Measurements from ENCODE around the gene C4orf50.

Gene C4orf50

DNA sequence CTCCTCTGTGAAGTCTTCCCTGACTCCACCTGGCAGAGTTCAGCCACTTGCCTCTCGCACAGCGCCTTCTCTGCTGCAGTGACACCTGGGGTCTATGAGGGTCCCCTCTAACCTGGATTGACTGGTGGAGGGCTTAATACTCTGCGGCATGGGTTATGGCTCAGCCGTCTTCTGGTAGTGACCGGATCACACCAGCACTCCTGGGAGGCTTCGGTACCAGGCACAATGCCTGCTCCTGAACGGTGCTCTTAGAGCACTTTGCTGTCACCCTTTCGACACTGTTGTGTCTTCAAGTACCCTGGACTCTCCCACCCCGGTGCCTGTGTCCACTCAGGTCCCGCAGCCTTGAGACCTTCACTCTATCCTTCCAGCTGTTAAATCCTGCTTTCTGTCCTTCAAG lies 50.0 kb downstream of the C4orf50 start:
- Mint-ChIP-seq H3K9me3 (no peaks in the 10 kb centered on the region), H3K27ac (no peak overlapping the region), H3K27me3 (no peaks in the 10 kb centered on the region), H3K36me3 (ENCODE audit: low read depth) (no peaks in the 10 kb centered on the region), H3K4me1 (no peaks in the 10 kb centered on the region), H3K4me3 (no peak overlapping the region)
- DNase-seq (no peak), ATAC-seq (no peak)

DNA sequence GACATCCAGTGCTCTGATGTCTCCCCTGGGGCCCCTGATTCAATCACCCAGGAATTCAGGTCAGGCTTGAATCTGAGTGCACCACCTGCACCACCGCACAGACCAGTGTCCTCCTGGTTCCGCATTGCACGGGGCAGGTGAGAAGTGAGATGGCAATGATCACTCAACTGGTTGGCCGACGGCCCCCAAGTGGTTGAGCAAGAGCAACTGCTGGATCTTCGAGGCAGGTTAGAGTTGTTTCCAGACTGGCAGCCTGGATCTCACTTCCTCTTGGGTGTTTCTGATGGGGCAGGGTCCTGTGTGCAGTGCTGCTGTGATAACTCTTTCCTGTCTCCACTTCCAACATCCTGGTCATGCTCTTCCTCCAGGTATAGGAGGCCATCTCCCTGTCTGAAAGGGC lies 50.4 kb downstream of the C4orf50 start:
- Mint-ChIP-seq H3K36me3 (ENCODE audit: low read depth) (no peaks in the 10 kb centered on the region), H3K4me3 (no peak overlapping the region), H3K27ac (no peak overlapping the region), H3K27me3 (no peaks in the 10 kb centered on the region), H3K9me3 (no peaks in the 10 kb centered on the region), H3K4me1 (no peaks in the 10 kb centered on the region)
- ATAC-seq (no peak), DNase-seq (no peak)

DNA sequence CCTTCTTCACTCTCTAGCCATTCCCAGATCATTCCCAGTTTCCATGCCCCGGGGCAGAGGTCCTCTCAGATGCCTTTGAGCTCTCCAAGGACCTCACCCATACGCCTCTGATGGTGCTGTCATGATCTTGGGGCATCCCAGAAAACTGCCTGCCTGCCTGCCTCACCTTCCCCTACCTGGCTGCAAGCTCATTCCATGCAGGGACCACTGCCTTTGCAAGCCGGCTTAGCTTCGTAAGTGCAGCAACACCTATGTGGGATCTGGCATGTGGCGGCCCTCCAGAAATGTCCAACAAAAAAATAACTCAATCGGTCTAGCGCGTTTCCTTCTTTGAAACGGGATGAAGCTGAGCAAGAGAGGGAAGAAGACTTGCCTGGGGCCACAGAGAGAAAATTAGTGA lies 53.0 kb downstream of the C4orf50 start:
- no peak for ATAC-seq
- Mint-ChIP-seq H3K9me3 (no peaks in the 10 kb centered on the region), H3K27me3 (peaks cover 2% of the 10 kb centered on the region), H3K4me3 (no peak overlapping the region), H3K36me3 (ENCODE audit: low read depth) (no peaks in the 10 kb centered on the region), H3K27ac (no peak overlapping the region), H3K4me1 (no peaks in the 10 kb centered on the region)
- no peak for DNase-seq

DNA sequence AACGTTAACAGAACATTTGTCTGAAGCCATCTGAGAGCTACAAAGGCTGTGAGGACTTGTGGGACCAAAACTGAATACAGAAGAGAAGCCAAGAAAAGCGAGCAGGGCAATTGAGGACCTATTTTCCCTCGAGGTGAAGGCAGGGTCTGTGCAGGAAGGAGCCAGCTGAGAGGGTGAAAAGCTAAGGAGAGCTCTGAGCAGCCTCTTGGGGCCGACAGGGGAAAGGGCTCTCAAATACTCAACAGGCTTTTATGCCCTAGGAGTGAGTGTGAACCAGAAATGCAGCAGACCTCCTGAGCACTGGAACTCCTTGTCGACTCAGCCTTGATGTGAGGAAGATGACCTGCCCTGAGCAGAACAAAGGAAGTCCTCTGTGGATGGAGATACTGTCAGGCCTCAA lies 54.2 kb downstream of the C4orf50 start:
- no peak overlapping the region for H3K4me3 Mint-ChIP-seq
- H3K27ac Mint-ChIP-seq: no peak overlapping the region
- no peaks in the 10 kb centered on the region for H3K4me1 Mint-ChIP-seq
- H3K27me3 Mint-ChIP-seq: peaks cover 2% of the 10 kb centered on the region
- no peaks in the 10 kb centered on the region for H3K9me3 Mint-ChIP-seq
- DNase-seq (no peak), ATAC-seq (no peak)
- H3K36me3 Mint-ChIP-seq (ENCODE audit: low read depth): no peaks in the 10 kb centered on the region

DNA sequence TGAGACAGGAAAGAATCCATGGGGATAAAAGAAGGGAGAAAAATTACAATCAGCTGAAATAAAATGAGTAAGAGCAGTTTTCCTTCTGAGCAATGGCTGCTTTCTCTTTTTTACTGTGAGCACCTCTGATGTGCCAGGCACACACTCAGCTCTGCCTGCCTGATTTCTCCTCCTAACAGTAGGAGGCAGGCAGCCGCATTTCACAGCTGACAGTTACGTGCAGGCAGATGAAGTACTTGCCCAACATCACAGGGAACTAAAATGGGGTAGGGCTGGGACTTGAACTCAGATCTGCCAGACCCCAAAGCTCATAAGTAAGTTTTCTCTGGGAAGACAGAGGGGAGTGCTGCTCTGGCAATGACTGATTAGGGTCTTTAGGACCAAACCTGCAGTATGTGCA lies 54.6 kb downstream of the C4orf50 start:
- no peak for ATAC-seq
- H3K27ac Mint-ChIP-seq: no peak overlapping the region
- H3K9me3 Mint-ChIP-seq: no peaks in the 10 kb centered on the region
- peaks cover 2% of the 10 kb centered on the region for H3K27me3 Mint-ChIP-seq
- DNase-seq: no peak
- H3K4me3 Mint-ChIP-seq: no peak overlapping the region
- H3K4me1 Mint-ChIP-seq: no peaks in the 10 kb centered on the region
- H3K36me3 Mint-ChIP-seq (ENCODE audit: low read depth): no peaks in the 10 kb centered on the region

DNA sequence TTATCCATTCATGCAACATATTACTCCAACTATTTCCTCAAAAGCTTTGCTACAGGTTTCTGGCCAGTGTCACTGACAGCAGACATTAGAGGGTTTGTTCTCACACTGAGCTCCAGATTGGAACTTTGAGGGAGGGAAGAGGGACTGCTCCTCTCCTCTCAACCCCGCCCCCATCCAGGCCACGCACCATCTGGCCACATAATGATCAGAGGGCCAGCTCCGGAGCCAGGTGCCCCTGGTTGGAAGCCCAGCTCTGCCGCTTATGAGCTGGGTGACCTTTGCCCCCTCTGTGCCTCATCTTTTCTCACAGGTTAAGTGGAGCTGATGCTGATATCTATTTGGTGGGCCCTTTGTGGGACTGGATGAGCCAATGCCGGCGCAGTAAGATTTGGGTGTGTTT lies 55.8 kb downstream of the C4orf50 start:
- no peak overlapping the region for H3K27ac Mint-ChIP-seq

DNA sequence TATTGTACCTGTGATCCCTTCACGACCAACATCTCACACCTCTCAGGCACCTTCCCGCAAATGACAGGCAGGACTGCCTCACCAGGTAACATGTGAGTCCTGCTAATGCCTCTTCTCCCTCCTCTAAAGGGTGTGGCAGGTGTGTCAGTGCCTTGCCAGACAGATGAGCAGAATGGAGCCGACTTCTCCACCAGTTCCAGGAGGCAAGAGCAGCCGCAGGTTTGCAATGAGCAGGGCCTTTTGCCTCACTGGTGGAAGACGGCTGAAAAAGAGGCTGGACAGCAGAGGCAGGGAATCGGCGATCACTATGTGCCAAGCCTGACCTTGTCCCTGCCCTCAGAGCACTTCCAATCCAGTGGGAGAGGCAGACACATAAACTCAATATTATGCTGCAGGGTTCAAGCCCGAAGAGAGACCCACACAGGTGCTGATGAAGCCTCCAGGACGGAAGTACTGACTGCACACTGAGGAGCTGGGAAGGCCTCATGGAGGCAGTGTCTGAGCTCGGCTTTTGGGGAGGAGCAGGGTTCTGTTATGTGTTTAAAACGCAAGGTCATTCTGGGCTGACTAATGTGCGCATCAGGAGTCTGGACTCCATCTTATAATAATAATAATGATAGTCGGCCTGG lies 57.9 kb downstream of the C4orf50 start:
- peaks cover 2% of the 10 kb centered on the region for H3K27me3 Mint-ChIP-seq
- no peaks in the 10 kb centered on the region for H3K4me1 Mint-ChIP-seq
- no peak for DNase-seq
- no peak overlapping the region for H3K27ac Mint-ChIP-seq
- no peak for ATAC-seq
- H3K36me3 Mint-ChIP-seq (ENCODE audit: low read depth): no peaks in the 10 kb centered on the region
- no peaks in the 10 kb centered on the region for H3K9me3 Mint-ChIP-seq
- no peak overlapping the region for H3K4me3 Mint-ChIP-seq

More for the DNA sequence above, 55.8 kb downstream of the C4orf50 start:
- no peaks in the 10 kb centered on the region for H3K9me3 Mint-ChIP-seq
- H3K4me3 Mint-ChIP-seq: no peak overlapping the region
- H3K4me1 Mint-ChIP-seq: no peaks in the 10 kb centered on the region
- no peaks in the 10 kb centered on the region for H3K36me3 Mint-ChIP-seq (ENCODE audit: low read depth)
- DNase-seq (no peak), ATAC-seq (no peak)
- peaks cover 2% of the 10 kb centered on the region for H3K27me3 Mint-ChIP-seq

DNA sequence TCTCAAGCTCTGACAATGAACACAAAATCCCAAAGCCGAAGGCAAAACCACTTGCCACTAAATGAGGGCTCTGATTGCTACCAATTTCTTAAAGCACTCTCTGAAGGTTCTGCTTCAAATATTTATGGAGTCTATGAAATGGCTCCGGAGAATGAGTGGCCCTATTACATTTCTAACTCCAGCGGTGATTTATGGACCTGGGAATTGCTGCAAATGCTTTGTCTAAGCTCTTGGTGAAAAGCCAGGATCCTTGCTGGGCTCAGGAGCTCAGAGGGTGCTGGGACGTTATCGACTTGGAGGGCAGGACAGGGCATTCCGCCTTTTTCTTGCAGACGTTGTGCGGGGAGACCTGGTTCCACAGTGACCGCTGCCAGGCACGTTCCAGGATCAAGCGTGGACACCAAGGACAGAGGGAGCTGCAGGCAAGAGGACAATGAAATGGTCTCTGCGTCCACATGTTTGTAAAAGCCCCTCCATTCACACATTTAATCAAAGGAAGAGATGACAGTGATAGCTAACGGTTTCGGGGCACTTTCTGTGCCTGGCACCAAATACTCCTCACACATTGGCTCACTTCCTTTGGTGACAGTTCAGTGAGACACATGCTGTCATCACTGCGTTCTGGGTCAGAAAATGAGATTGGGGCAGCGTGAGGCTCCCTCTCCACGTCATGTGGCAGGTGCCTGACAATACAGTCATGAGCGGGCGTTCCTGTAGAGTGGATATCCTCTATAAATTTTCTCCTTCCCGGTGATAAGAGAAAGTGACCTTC lies 58.8 kb downstream of the C4orf50 start:
- ATAC-seq (no peak), DNase-seq (no peak)
- no peaks in the 10 kb centered on the region for H3K4me1 Mint-ChIP-seq

DNA sequence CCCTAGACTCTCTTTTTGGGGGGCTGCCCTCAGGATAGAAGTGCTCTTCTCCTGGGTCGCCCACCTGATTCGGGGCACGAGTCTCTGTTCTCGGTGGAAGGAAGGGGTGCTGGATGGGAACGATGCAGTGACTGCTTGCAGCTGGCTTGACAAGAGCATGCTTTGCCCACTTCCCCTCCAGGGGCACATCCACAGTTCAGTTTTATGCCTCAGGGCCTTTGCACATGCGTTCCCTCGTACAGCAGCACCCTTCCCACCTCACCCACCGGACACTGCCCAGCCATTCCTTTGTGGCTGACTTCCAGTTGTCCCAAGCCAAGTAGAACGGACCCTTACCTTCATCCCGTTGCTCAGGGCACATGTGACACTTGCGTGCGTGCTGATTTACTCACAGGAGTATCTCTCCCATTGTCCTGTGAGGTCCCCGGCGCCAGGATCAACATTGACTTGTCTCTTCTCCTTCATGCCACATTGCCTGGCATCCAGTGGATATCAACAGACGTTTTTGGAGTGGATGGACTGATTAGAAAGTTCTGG lies 60.0 kb downstream of the C4orf50 start:
- Mint-ChIP-seq H3K4me1 (no peaks in the 10 kb centered on the region), H3K4me3 (no peak overlapping the region), H3K36me3 (ENCODE audit: low read depth) (no peaks in the 10 kb centered on the region), H3K9me3 (no peaks in the 10 kb centered on the region), H3K27ac (no peak overlapping the region), H3K27me3 (peaks cover 2% of the 10 kb centered on the region)
- ATAC-seq (no peak), DNase-seq (no peak)

More for the DNA sequence above, 58.8 kb downstream of the C4orf50 start:
- no peak overlapping the region for H3K4me3 Mint-ChIP-seq
- H3K36me3 Mint-ChIP-seq (ENCODE audit: low read depth): no peaks in the 10 kb centered on the region
- H3K27me3 Mint-ChIP-seq: peaks cover 2% of the 10 kb centered on the region
- no peak overlapping the region for H3K27ac Mint-ChIP-seq
- no peaks in the 10 kb centered on the region for H3K9me3 Mint-ChIP-seq

DNA sequence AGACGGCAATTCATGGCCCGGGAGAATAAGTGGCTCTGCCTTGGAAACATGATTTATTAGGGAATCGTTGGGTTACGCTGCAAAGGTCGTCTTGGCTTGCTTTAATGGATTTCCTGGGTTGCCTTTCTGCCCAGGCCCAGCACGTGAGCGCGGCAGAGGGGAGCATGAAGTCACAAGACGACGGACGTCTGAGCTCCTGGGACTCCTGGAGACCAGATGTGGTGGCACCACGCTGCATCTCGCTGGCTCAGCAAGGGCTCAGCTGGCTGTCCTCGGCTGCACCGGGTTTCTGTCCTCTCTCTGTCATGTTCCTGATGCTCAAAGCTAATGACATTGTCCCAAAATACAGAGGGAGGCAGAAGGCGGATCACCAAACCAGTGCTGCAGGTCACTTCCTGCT lies 61.2 kb downstream of the C4orf50 start:
- H3K4me1 Mint-ChIP-seq: no peaks in the 10 kb centered on the region
- DNase-seq: no peak
- H3K36me3 Mint-ChIP-seq (ENCODE audit: low read depth): no peaks in the 10 kb centered on the region
- peaks cover under 1% of the 10 kb centered on the region for H3K27me3 Mint-ChIP-seq
- no peak overlapping the region for H3K27ac Mint-ChIP-seq
- no peak overlapping the region for H3K4me3 Mint-ChIP-seq
- no peaks in the 10 kb centered on the region for H3K9me3 Mint-ChIP-seq
- no peak for ATAC-seq

DNA sequence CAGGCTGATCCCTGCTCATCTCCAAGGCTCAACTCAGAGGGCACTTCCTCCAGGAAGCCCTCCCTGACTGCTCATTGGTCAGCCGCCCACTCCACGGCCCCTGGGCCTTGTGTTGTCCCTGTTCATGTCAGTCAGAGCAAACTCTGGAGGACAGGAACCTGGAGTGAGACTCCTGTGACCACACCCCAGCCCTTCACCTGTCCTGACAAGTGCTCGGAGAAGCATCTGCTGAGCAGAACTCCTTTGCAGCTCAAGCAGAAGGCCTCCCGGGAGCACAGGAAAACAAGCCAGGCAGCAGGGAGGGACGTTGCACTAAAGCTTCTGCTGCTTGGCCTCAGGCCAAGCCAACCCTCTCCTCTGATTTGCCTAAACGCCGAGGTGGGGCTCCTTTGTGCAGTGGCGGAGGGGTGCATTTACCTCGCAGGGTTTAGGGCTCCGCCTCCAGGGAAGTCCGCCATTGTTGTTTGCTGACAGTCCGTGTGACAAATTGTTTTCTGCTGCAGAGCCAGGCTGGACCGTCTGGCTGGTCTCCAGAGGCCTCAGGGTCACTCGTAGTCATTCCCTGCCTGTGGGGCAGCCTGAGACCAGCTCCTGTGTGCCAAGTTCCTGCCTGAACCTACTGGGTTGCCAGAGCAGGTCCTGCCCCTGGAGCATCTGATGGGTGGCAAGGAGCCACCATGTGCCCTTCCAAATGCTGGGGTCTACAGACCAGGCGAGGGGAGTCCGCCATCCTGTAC lies 61.8 kb downstream of the C4orf50 start:
- Mint-ChIP-seq H3K4me1 (no peaks in the 10 kb centered on the region), H3K4me3 (no peak overlapping the region), H3K27ac (no peak overlapping the region), H3K27me3 (peaks cover 5% of the 10 kb centered on the region), H3K9me3 (no peaks in the 10 kb centered on the region), H3K36me3 (ENCODE audit: low read depth) (no peaks in the 10 kb centered on the region)
- DNase-seq (no peak), ATAC-seq (no peak)

DNA sequence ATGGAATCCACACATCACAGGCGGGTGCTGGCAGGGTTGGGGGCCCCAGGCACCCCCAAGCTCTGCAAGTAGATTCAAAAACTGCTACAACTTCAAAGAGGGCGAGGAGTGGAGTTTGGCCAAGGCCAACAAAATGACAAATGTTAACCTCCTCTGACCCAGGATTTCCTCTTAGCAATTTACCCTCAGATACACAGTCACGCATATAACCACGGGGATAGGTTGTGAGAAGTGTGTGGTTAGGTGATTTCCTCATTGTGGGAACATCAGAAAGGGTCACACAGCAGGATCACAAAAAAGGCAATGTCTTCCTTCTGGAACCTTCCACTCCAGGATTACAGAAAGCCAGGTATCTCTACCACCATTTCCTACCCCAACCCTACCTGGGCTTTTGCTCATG lies 62.4 kb downstream of the C4orf50 start:
- Mint-ChIP-seq H3K9me3 (no peaks in the 10 kb centered on the region), H3K4me3 (no peak overlapping the region), H3K36me3 (ENCODE audit: low read depth) (no peaks in the 10 kb centered on the region), H3K4me1 (no peaks in the 10 kb centered on the region), H3K27me3 (peaks cover 5% of the 10 kb centered on the region), H3K27ac (no peak overlapping the region)
- no peak for DNase-seq
- ATAC-seq: no peak

DNA sequence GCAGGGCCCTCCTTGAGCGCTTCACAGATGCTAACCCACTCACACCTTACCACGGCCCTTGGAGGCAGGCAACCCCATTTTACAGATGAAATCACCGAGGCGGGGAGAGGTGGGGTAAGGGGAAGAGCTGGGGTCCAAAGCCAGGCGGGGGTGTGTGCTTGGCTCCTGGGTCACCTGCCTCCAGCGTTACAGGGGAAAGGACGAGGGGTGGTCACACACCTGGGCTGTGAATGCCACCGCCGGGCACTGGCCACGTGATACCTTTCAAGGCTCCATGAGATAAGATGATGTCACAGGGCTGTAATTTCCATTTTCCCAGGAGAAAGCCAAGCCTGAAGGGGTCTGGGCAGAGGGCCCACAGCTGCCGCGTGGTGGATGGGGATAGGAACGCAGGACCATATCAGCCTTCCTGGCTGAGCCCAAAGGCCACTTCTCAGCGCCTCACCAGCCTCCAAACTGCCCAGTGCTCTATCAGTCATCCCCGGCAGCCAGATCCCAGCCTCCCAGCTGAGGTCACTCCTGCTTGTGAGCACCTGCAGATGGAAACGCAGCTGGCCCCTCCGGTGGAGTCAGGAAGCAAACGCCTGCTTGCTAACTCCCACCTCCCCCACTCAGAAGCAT lies 62.9 kb downstream of the C4orf50 start:
- ATAC-seq: no peak
- DNase-seq: no peak
- H3K36me3 Mint-ChIP-seq (ENCODE audit: low read depth): no peaks in the 10 kb centered on the region
- H3K4me1 Mint-ChIP-seq: no peaks in the 10 kb centered on the region
- H3K27ac Mint-ChIP-seq: no peak overlapping the region
- H3K9me3 Mint-ChIP-seq: no peaks in the 10 kb centered on the region
- no peak overlapping the region for H3K4me3 Mint-ChIP-seq
- peaks cover 5% of the 10 kb centered on the region for H3K27me3 Mint-ChIP-seq

DNA sequence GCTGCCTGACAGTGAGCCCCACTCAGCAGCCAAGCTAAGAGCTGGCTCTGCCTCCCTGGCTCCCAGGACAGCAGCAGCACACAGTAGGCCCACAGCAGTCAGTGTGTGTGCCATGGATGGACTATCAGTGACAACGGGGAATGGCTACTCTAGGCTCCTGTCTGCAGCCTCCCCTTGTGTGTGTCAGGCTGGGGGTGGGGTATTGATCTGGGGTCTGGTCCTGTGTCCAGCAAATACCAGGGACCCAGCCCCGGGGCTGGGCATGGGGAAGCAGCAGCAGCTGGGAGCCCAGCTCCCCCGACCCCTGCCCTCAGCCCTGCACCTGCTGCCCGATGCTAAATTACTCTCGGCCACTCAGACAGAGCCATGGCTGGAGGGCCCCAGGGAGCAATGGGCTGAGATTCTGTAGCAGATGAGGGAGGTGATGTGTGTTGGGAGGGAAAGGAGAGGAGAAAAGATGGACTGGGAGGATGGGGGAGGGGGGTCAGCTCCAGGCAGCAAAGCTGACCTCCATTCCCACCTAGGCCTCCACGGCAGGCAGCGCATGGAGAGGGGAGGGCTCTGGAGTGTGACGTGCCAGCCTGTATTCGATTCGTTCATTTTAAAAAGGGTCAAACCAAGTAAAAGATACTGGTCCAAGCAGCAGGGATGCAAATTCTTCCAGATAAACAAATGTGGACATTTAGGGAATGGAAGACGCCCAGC lies 64.0 kb downstream of the C4orf50 start:
- Mint-ChIP-seq H3K4me3 (no peak overlapping the region), H3K4me1 (no peaks in the 10 kb centered on the region), H3K27ac (no peak overlapping the region), H3K9me3 (no peaks in the 10 kb centered on the region), H3K27me3 (peaks cover 10% of the 10 kb centered on the region), H3K36me3 (ENCODE audit: low read depth) (no peaks in the 10 kb centered on the region)
- ATAC-seq (no peak), DNase-seq (no peak)

Data from activated naive CD8-positive, alpha-beta T cell treated with anti-CD3 and anti-CD28 coated beads, Interleukin-2, amount 50 U/mL, for 24 hours (primary cell).